PC-9 (cell line): Measurements from ENCODE around the gene PMAIP1. TPM values are rescaled to one million over a fixed set of nuclear protein-coding genes. Genes with fewer than 3 reads are reported as not detected.

Experiments
- BruUV-seq: library from RNA; stranded (reverse); fragments of 400-500 nt; replicated peaks from 2 replicates; lab custom pipeline; 2021; lab: Mats Ljungman, UMichigan
- CTCF ChIA-PET: fragments of 300-600 bp; sonication (Branson Sonifier 250); formaldehyde crosslinking; loops from one replicate; lab custom pipeline; 2022; ENCODE audit warnings: antibody characterized with exemption; lab: Charles Lee
- POLR2A ChIA-PET: fragments of 300-600 bp; sonication (Branson Sonifier 250); formaldehyde crosslinking; loops from one replicate; lab custom pipeline; 2022; ENCODE audit warnings: antibody characterized with exemption; ENCODE audit not compliant: unreplicated experiment; lab: Charles Lee
- DNase-seq, 2 experiments: peaks; one replicate each; pipeline versions ENCODE4 v3.0.0 to v3.0.0-alpha.2; 2015 to 2022; ENCODE audit warnings: mixed read lengths in 1 of 2
- H2AFZ ChIP-seq: fragments of 200-600 bp; sonication (generic); 2 replicates; pipeline ENCODE4 v1.8.1; 2017; ENCODE audit warnings: antibody characterized with exemption
- H3F3A ChIP-seq: fragments of 200-600 bp; sonication (generic); 2 replicates; pipeline ENCODE4 v1.8.1; 2017; ENCODE audit warnings: antibody characterized with exemption, mild to moderate bottlenecking, low read depth; ENCODE audit not compliant: insufficient read depth
- H3K27ac ChIP-seq: fragments of 200-600 bp; sonication (generic); 2 replicates; pipeline ENCODE4 v1.6.1; 2016; ENCODE audit warnings: mixed run types
- H3K27me3 ChIP-seq: fragments of 200-600 bp; sonication (generic); 2 replicates; pipeline ENCODE4 v1.6.1; 2016; ENCODE audit warnings: low read depth, mixed run types; ENCODE audit not compliant: insufficient read depth
- H3K36me3 ChIP-seq: fragments of 200-600 bp; sonication (generic); 2 replicates; pipeline ENCODE4 v1.6.1; 2016; ENCODE audit warnings: low read depth, mixed run types
- H3K4me1 ChIP-seq: fragments of 200-600 bp; sonication (generic); replicated peaks from 2 replicates; pipeline ENCODE4 v1.6.1; 2016; ENCODE audit warnings: mixed run types; ENCODE audit not compliant: insufficient read depth
- H3K4me2 ChIP-seq: fragments of 200-600 bp; sonication (generic); 2 replicates; pipeline ENCODE4 v1.6.1; 2017; ENCODE audit warnings: mixed run types
- H3K4me3 ChIP-seq: fragments of 200-600 bp; sonication (generic); 2 replicates; pipeline ENCODE4 v1.6.1; 2016; ENCODE audit warnings: mixed run types
- H3K79me2 ChIP-seq: fragments of 200-600 bp; sonication (generic); 2 replicates; pipeline ENCODE4 v1.6.1; 2017; ENCODE audit warnings: low read depth, mixed run types
- H3K9me2 ChIP-seq: fragments of 200-600 bp; sonication (generic); 2 replicates; pipeline ENCODE4 v1.8.1; 2017; ENCODE audit warnings: mild to moderate bottlenecking; ENCODE audit not compliant: insufficient read depth
- H3K9me3 ChIP-seq: fragments of 200-600 bp; sonication (generic); 2 replicates; pipeline ENCODE4 v1.8.1; 2016; ENCODE audit warnings: low read depth; ENCODE audit not compliant: insufficient read depth
- H4K20me1 ChIP-seq: fragments of 200-600 bp; sonication (generic); 2 replicates; pipeline ENCODE4 v1.8.1; 2017; ENCODE audit not compliant: insufficient read depth
- EZH2 ChIP-seq: fragments of 200-600 bp; sonication (generic); IDR thresholded peaks from 2 replicates; pipeline ENCODE4 v1.8.0; 2017; ENCODE audit warnings: antibody characterized with exemption, low read depth
- intact Hi-C: fragments of 100-400 bp; cut with micrococcal nuclease; formaldehyde crosslinking; loops from one replicate; pipeline ENCODE4 v1.10.0; 2022; ENCODE audit not compliant: unreplicated experiment
- total RNA-seq: library from RNA; stranded (reverse); gene quantifications from 2 replicates; pipeline ENCODE4 v1.2.3, GENCODE V29; 2021
- TF ChIP-seq, protein P1 (sequence below): fragments of 200-600 bp; sonication (generic); conservative IDR thresholded peaks from 2 replicates; pipeline ENCODE4 v1.6.1; 2017; ENCODE audit warnings: mixed run types, antibody characterized with exemption, mild to moderate bottlenecking, moderate library complexity

The PMAIP1 gene
- total RNA-seq, 1 experiment from 2014 or later, result 16.5 TPM

DNA sequence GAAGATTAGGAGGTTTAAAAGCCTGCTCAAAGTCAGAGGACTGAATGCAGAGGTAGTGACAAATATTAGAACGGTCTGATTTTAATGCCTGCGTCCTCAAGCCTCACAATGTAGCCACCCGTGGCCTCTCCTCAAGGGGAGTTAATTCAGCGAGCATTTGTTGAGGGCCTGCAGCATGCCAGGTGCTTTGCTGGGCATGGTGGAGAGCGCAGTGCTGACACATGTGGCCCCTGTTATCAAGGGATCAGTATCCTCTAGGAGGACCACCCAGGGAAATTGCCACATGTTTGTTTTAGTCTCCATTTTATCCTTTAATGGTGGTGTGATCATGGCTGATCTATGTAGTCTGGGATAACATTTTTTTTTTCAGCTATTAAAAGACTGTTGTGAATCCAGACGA, 19.2 kb downstream of the PMAIP1 start:
- no peak for DNase-seq
- Histone ChIP-seq H2AFZ (0 out of 2 replicates have a peak overlapping the region, but pooled peaks have one; percentile 12), H3K4me2 (peak overlapping the region; percentile 80), H4K20me1 (no peaks in the 10 kb centered on the region), H3K4me3 (peak overlapping the region; percentile 20; the same call in 1 of the 2 replicates), H3K36me3 (no peaks in the 10 kb centered on the region), H3K4me1 (peaks cover 82% of the 10 kb centered on the region), H3K9me2 (no peaks in the 10 kb centered on the region), H3K27ac (peak overlapping the region; percentile 94), H3K79me2 (no peaks in the 10 kb centered on the region), H3K27me3 (no peaks in the 10 kb centered on the region), H3F3A (peaks cover 66% of the 10 kb centered on the region), H3K9me3 (no peaks in the 10 kb centered on the region)
- TF ChIP-seq, protein P1, sequence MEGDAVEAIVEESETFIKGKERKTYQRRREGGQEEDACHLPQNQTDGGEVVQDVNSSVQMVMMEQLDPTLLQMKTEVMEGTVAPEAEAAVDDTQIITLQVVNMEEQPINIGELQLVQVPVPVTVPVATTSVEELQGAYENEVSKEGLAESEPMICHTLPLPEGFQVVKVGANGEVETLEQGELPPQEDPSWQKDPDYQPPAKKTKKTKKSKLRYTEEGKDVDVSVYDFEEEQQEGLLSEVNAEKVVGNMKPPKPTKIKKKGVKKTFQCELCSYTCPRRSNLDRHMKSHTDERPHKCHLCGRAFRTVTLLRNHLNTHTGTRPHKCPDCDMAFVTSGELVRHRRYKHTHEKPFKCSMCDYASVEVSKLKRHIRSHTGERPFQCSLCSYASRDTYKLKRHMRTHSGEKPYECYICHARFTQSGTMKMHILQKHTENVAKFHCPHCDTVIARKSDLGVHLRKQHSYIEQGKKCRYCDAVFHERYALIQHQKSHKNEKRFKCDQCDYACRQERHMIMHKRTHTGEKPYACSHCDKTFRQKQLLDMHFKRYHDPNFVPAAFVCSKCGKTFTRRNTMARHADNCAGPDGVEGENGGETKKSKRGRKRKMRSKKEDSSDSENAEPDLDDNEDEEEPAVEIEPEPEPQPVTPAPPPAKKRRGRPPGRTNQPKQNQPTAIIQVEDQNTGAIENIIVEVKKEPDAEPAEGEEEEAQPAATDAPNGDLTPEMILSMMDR, result no peak
- no peak for TF ChIP-seq EZH2
- POLR2A ChIA-PET, result interaction anchor here (0.5 to 0.7 kb wide), 4 partner anchors 34 to 1237 kb away, joined by 3 to 10 read pairs (median 6); no protein-coding TSS in a partner anchor
- CTCF ChIA-PET, result interaction anchor here (0.7 kb wide), 1 partner anchor 275 kb away, joined by 3 read pairs; no protein-coding TSS in a partner anchor
- TSS peak; percentile 27 for BruUV-seq
- intact Hi-C loops, result loop anchor here (1.0 to 5.0 kb wide), 3 partner anchors 20 to 77 kb away; partner anchors contain the start of gene PMAIP1

DNA sequence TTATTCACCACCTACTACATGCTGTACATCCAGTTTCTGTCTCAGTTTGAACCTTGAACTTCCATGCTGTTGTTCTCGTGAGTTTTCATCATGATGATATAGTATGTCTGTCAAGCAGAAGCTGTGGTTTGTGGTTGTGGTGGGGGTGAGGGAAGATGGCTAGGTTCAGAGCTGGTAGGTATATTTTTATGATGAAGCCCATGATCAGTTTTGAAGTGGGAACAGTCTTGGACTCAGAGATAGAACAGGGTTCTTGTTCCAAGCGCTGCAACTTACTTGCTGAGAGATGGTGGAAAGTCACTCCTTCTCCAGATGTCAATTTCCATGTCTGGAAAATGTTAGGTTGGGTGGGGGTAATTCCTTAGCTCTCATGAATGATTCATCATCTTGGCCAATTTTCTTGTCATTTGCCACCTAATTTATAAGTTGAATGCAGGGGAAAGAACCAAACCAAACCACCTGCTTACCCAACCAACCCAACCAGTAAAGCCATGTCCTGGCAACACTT, 21.6 kb downstream of the PMAIP1 start:
- DNase-seq, result peak in 1 of 2 experiments; percentile 70
- no peak overlapping the region for H3K4me3 ChIP-seq
- H3K36me3 ChIP-seq, result no peaks in the 10 kb centered on the region
- H3K9me3 ChIP-seq, result no peaks in the 10 kb centered on the region
- no peaks in the 10 kb centered on the region for H4K20me1 ChIP-seq
- no TSS peak for BruUV-seq
- H2AFZ ChIP-seq, result no peak overlapping the region
- TF ChIP-seq, protein P1, result no peak
- no peak for TF ChIP-seq EZH2
- no peaks in the 10 kb centered on the region for H3K79me2 ChIP-seq
- no peaks in the 10 kb centered on the region for H3K27me3 ChIP-seq
- peaks cover 59% of the 10 kb centered on the region for H3F3A ChIP-seq
- CTCF ChIA-PET, result no interaction called here
- peak overlapping the region; percentile 71; the same call in 1 of the 2 replicates for H3K4me2 ChIP-seq
- intact Hi-C loops, result no loop called here
- POLR2A ChIA-PET, result no interaction called here
- H3K4me1 ChIP-seq, result peaks cover 80% of the 10 kb centered on the region
- H3K9me2 ChIP-seq, result no peaks in the 10 kb centered on the region
- H3K27ac ChIP-seq, result peak overlapping the region; percentile 89

DNA sequence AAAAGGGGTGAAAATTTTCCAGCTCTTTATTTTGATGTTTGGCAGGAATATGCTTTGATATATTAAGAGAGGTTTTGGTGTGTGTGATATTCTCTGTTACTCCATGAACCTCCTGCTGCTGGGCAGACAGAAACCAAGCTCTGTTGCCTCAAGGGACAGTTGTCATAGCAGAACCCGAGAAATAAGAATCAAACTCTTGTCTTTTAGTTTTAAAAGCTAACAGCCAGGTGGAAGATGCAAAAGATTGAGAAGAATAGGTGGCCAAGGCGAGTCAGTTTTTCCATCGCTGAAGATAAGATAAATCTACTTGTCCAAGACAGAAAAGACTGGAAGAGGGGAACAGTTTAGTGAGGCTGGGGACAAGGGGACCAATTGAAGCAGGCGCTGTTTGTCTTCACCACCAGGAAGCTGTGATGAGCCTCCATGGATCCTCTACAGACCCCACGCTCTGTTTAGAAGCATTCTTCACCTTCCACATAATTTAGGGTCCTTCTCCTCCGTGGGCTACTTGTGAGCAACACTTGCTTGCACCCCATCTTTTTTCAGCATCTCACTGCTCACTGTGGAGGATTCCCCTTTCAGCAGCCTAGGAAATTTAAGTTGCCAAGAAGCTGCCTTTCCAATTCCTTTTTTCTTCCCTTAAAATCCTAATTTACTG, 23.9 kb downstream of the PMAIP1 start:
- H3K4me1 ChIP-seq, result peaks cover 59% of the 10 kb centered on the region
- H3K36me3 ChIP-seq, result no peaks in the 10 kb centered on the region
- H3K27me3 ChIP-seq, result no peaks in the 10 kb centered on the region
- ChIA-PET CTCF (interaction anchor here (0.6 to 1.4 kb wide), 3 partner anchors 23 to 86 kb away, joined by 3 to 4 read pairs (median 3); no protein-coding TSS in a partner anchor), POLR2A (interaction anchor here (0.6 to 0.7 kb wide), 2 partner anchors 29 to 952 kb away, joined by 3 to 4 read pairs; no protein-coding TSS in a partner anchor)
- H3F3A ChIP-seq, result peaks cover 39% of the 10 kb centered on the region
- no peak for DNase-seq
- no peaks in the 10 kb centered on the region for H3K79me2 ChIP-seq
- H3K9me2 ChIP-seq, result no peaks in the 10 kb centered on the region
- H3K4me2 ChIP-seq, result peak overlapping the region; percentile 71
- H3K9me3 ChIP-seq, result no peaks in the 10 kb centered on the region
- peak overlapping the region; percentile 7; the same call in 1 of the 2 replicates for H3K4me3 ChIP-seq
- no peaks in the 10 kb centered on the region for H4K20me1 ChIP-seq
- BruUV-seq, result TSS peak; percentile 51
- TF ChIP-seq, protein P1, result no peak
- TF ChIP-seq EZH2, result no peak
- intact Hi-C loops, result loop anchor here (1.0 to 2.0 kb wide), 2 partner anchors 30 to 63 kb away; no protein-coding TSS in a partner anchor
- H2AFZ ChIP-seq, result peak overlapping the region; percentile 72
- H3K27ac ChIP-seq, result peak overlapping the region; percentile 89
